Measurements from ENCODE around the gene KLHL7.

Gene KLHL7

DNA sequence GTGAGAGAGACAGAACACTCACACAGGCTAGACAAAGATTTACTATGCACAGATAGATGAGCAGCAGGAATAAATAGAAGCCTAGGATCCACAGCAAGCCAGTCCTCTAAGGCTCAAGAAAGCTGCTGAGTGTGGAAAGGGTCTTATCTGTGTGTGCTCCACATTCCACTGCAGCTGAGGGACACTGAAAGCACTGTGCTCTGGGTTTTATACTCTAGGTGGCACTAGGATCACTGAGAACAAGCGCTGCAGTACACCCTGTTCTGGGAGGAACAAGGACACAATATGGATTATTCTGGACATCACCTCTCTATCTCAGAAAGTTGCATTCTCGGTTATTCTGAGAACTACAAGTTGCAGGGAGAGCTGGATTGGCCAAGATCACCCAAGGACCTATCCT lies 4.9 kb upstream of the KLHL7 start:
- H3K14ac ChIP-seq (ENCODE audit: low read length in 2 of 2) = no peak overlapping the region
- no peak overlapping the region for H3K4me2 ChIP-seq (ENCODE audit: low read length, poor library complexity, severe bottlenecking)
- H4K8ac ChIP-seq (ENCODE audit: low read length) = no peak overlapping the region
- H3K9me3 ChIP-seq (ENCODE audit: control insufficient read depth, low read length) = peaks cover 25% of the 10 kb centered on the region
- H3K23ac ChIP-seq (ENCODE audit: low read length in 2 of 2) = no peak overlapping the region
- H2AK5ac ChIP-seq (ENCODE audit: low read length, severe bottlenecking) = no peak overlapping the region
- H4K91ac ChIP-seq (ENCODE audit: low read length) = no peak overlapping the region
- no peaks in the 10 kb centered on the region for H3K4me1 ChIP-seq (ENCODE audit: control insufficient read depth, insufficient read depth, low read depth, low read length)
- H3K4ac ChIP-seq (ENCODE audit: low read depth in 1 of 2, low read length in 2 of 2) = no peak overlapping the region
- no peak overlapping the region for H3K27ac ChIP-seq (ENCODE audit: low read length, poor library complexity, severe bottlenecking)
- H3K36me3 ChIP-seq (ENCODE audit: control insufficient read depth in 1 of 2, insufficient read depth in 2 of 2, low read depth in 1 of 2, low read length in 2 of 2) = no peaks in the 10 kb centered on the region
- no peak for DNase-seq
- no peak overlapping the region for H3K9ac ChIP-seq (ENCODE audit: low read length)
- no peak overlapping the region for H2BK120ac ChIP-seq (ENCODE audit: low read depth, low read length)
- no peak overlapping the region for H3K4me3 ChIP-seq (ENCODE audit: insufficient read depth in 1 of 2, low read depth in 1 of 2, low read length in 2 of 2)
- no peak overlapping the region for H2AFZ ChIP-seq (ENCODE audit: low read depth, low read length)
- peaks cover 0 to 3% of the 10 kb centered on the region in 2 experiments for H3K27me3 ChIP-seq (ENCODE audit: control insufficient read depth in 1 of 2, insufficient read depth in 1 of 2, low read length in 2 of 2)
- no peak overlapping the region for H2BK5ac ChIP-seq (ENCODE audit: low read depth, low read length, poor library complexity, severe bottlenecking)
- H2BK15ac ChIP-seq (ENCODE audit: low read depth, poor library complexity, severe bottlenecking) = no peak overlapping the region
- no peak overlapping the region for H3K18ac ChIP-seq (ENCODE audit: low read depth in 1 of 2, low read length in 2 of 2)
- no peaks in the 10 kb centered on the region for H3K79me1 ChIP-seq (replicated peaks; ENCODE audit: low read length, poor library complexity, severe bottlenecking)
- WGBS = 31% methylated on average over 2 of the region's 2 CpGs
- H2BK12ac ChIP-seq (ENCODE audit: low read length in 2 of 2) = no peak overlapping the region

DNA sequence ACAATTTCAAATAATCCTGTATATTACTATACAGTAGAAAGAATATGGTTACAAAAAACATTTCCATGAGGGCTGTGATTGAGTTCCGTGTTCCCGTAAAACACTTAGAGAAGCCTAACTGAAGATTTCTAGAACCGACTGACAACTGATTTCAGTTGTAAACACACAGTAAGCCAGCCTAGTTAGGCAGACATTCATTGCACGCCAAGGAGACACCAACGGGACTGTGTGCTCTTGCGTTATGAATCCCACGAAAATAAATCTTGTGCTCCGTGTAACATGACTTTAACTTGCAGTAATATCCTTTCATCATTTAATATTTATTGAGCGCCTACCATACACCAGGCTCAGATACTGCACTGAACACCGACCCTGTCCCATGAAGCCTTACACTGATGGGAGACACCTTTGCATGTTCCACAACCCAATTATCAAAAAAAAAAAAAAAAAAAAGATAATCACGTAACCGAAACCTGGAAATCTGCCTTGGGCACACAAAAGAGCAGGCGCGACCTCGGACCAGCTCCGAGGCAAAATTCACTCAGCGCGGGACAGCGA lies 420 bp upstream of the KLHL7 start:
- under 1% methylated on average over 19 of the region's 19 CpGs for WGBS
- Histone ChIP-seq H3K9me3 (ENCODE audit: control insufficient read depth, low read length) (peaks cover 9% of the 10 kb centered on the region), H3K79me1 (replicated peaks; ENCODE audit: low read length, poor library complexity, severe bottlenecking) (peaks cover 2% of the 10 kb centered on the region), H4K91ac (ENCODE audit: low read length) (no peak overlapping the region), H3K4ac (ENCODE audit: low read depth in 1 of 2, low read length in 2 of 2) (no peak overlapping the region), H3K9ac (ENCODE audit: low read length) (peak overlapping the region; percentile 92), H2BK12ac (ENCODE audit: low read length in 2 of 2) (no peak overlapping the region), H3K4me3 (ENCODE audit: insufficient read depth in 1 of 2, low read depth in 1 of 2, low read length in 2 of 2) (peak overlapping the region; percentile 90 to 98), H2AK5ac (ENCODE audit: low read length, severe bottlenecking) (no peak overlapping the region), H4K8ac (ENCODE audit: low read length) (peak overlapping the region; percentile 52), H2BK120ac (ENCODE audit: low read depth, low read length) (no peak overlapping the region), H3K27ac (ENCODE audit: low read length, poor library complexity, severe bottlenecking) (no peak overlapping the region), H2BK15ac (ENCODE audit: low read depth, poor library complexity, severe bottlenecking) (no peak overlapping the region), H3K4me2 (ENCODE audit: low read length, poor library complexity, severe bottlenecking) (peak overlapping the region; percentile 84), H3K18ac (ENCODE audit: low read depth in 1 of 2, low read length in 2 of 2) (no peak overlapping the region), H3K27me3 (ENCODE audit: control insufficient read depth in 1 of 2, insufficient read depth in 1 of 2, low read length in 2 of 2) (no peaks in the 10 kb centered on the region), H2AFZ (ENCODE audit: low read depth, low read length) (peak overlapping the region; percentile 32), H3K4me1 (ENCODE audit: control insufficient read depth, insufficient read depth, low read depth, low read length) (no peaks in the 10 kb centered on the region), H3K14ac (ENCODE audit: low read length in 2 of 2) (no peak overlapping the region), H3K36me3 (ENCODE audit: control insufficient read depth in 1 of 2, insufficient read depth in 2 of 2, low read depth in 1 of 2, low read length in 2 of 2) (no peaks in the 10 kb centered on the region), H2BK5ac (ENCODE audit: low read depth, low read length, poor library complexity, severe bottlenecking) (no peak overlapping the region), H3K23ac (ENCODE audit: low read length in 2 of 2) (no peak overlapping the region)
- DNase-seq = peak; percentile 31

DNA sequence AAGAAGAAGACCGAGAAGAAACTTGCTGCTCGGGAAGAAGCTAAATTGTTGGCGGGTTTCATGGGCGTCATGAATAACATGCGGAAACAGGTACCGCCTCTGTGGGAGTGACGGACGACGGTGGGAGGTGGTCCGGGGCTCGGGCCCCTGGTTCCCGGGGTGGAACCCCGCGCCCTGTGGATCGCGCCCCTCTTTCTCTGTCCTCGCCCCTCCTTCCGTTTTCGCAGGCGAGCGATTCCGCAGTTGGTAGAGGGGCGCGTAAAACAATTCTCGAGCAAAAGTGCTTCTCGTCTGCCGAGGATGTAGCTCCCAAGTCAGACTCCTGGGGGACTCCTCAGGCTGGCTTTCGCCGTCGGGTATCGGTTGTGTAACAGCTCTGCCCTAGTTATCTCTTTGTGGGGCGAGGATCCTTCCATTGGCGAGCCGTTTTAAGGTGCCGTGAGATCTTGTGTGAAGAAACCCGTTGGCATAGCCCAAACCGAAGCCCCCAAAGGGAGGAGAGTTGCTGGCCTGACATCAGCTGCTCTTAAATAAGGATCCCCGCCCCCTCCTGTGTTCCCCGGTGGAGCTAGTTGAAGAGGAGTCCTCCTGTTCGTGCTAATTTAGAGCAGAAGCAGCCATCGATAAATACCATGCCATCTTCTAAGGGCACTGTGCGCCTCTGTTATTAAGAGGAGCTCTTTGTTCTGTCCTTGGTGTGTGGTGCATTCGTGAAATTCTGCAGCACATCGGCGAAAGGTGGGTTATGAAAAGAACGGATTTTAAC lies 655 bp downstream of the KLHL7 start:
- no peak overlapping the region for H2BK15ac ChIP-seq (ENCODE audit: low read depth, poor library complexity, severe bottlenecking)
- H4K8ac ChIP-seq (ENCODE audit: low read length) = peak overlapping the region; percentile 65
- H2AK5ac ChIP-seq (ENCODE audit: low read length, severe bottlenecking) = no peak overlapping the region
- H3K4me2 ChIP-seq (ENCODE audit: low read length, poor library complexity, severe bottlenecking) = peak overlapping the region; percentile 84
- no peak overlapping the region for H3K14ac ChIP-seq (ENCODE audit: low read length in 2 of 2)
- peaks cover 9% of the 10 kb centered on the region for H3K9me3 ChIP-seq (ENCODE audit: control insufficient read depth, low read length)
- peak overlapping the region; percentile 90 to 98 for H3K4me3 ChIP-seq (ENCODE audit: insufficient read depth in 1 of 2, low read depth in 1 of 2, low read length in 2 of 2)
- H2AFZ ChIP-seq (ENCODE audit: low read depth, low read length) = peak overlapping the region; percentile 91
- no peaks in the 10 kb centered on the region for H3K27me3 ChIP-seq (ENCODE audit: control insufficient read depth in 1 of 2, insufficient read depth in 1 of 2, low read length in 2 of 2)
- DNase-seq = peak; percentile 79
- H3K4ac ChIP-seq (ENCODE audit: low read depth in 1 of 2, low read length in 2 of 2) = peak overlapping the region; percentile 13 to 83
- H2BK5ac ChIP-seq (ENCODE audit: low read depth, low read length, poor library complexity, severe bottlenecking) = peak overlapping the region; percentile 10
- peak overlapping the region in 1 of 2 experiments; percentile 68 for H2BK12ac ChIP-seq (ENCODE audit: low read length in 2 of 2)
- peaks cover 3% of the 10 kb centered on the region for H3K79me1 ChIP-seq (replicated peaks; ENCODE audit: low read length, poor library complexity, severe bottlenecking)
- no peak overlapping the region for H4K91ac ChIP-seq (ENCODE audit: low read length)
- H3K27ac ChIP-seq (ENCODE audit: low read length, poor library complexity, severe bottlenecking) = peak overlapping the region; percentile 90
- peak overlapping the region; percentile 73 to 87 for H3K18ac ChIP-seq (ENCODE audit: low read depth in 1 of 2, low read length in 2 of 2)
- H3K4me1 ChIP-seq (ENCODE audit: control insufficient read depth, insufficient read depth, low read depth, low read length) = no peaks in the 10 kb centered on the region
- peak overlapping the region; percentile 63 to 83 for H3K23ac ChIP-seq (ENCODE audit: low read length in 2 of 2)
- under 1% methylated on average over 42 of the region's 46 CpGs for WGBS
- H3K9ac ChIP-seq (ENCODE audit: low read length) = peak overlapping the region; percentile 92
- H2BK120ac ChIP-seq (ENCODE audit: low read depth, low read length) = peak overlapping the region; percentile 69
- H3K36me3 ChIP-seq (ENCODE audit: control insufficient read depth in 1 of 2, insufficient read depth in 2 of 2, low read depth in 1 of 2, low read length in 2 of 2) = no peaks in the 10 kb centered on the region

DNA sequence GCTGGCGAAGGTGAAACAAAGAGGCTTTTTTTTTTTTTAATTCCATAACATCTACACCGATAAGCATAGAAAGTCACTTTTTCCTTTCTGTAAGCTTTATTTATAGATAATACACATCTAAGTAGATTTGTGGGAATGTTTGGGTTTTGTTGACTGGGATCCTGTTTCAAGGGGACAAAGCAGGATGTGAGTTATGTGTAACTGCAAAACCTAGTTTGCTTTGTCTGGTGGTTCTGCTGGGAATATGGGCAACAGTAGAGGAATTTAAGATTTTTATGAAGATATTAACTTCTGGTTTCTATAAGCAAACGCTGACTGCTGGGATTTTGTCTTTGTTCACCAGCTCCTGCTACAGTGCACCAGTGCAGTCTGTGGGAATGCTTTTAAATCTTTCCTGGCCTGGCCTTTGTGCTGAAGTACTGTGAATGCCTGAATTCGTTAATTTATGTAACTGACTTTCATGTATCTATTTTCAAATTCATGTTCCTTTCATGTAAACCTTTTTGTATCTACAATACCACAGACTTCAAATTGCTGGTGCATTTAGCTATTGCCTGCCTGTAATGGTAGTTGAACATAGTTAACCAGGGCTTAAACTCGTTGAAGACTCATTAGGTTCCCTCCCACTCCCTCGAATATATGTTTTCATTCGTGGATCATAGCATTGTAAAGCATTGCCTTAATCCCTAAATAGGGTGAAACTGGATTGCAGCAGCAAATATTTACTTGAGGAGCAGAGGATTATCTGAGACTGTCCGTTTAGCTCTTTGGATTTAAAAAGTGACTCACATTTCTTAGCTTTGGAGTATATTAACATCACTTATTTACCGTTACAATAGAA lies 1.5 kb downstream of the KLHL7 start:
- no peaks in the 10 kb centered on the region for H3K27me3 ChIP-seq (ENCODE audit: control insufficient read depth in 1 of 2, insufficient read depth in 1 of 2, low read length in 2 of 2)

More for the DNA sequence above, 1.5 kb downstream of the KLHL7 start:
- no peak overlapping the region for H2AFZ ChIP-seq (ENCODE audit: low read depth, low read length)
- no peaks in the 10 kb centered on the region for H3K36me3 ChIP-seq (ENCODE audit: control insufficient read depth in 1 of 2, insufficient read depth in 2 of 2, low read depth in 1 of 2, low read length in 2 of 2)
- no peak overlapping the region for H4K91ac ChIP-seq (ENCODE audit: low read length)
- H3K14ac ChIP-seq (ENCODE audit: low read length in 2 of 2) = no peak overlapping the region
- H3K18ac ChIP-seq (ENCODE audit: low read depth in 1 of 2, low read length in 2 of 2) = no peak overlapping the region
- H3K27ac ChIP-seq (ENCODE audit: low read length, poor library complexity, severe bottlenecking) = peak overlapping the region; percentile 90
- no peak overlapping the region for H2BK15ac ChIP-seq (ENCODE audit: low read depth, poor library complexity, severe bottlenecking)
- H2AK5ac ChIP-seq (ENCODE audit: low read length, severe bottlenecking) = no peak overlapping the region
- H3K9ac ChIP-seq (ENCODE audit: low read length) = peak overlapping the region; percentile 92
- H3K79me1 ChIP-seq (replicated peaks; ENCODE audit: low read length, poor library complexity, severe bottlenecking) = peaks cover 4% of the 10 kb centered on the region
- 27% methylated on average over 4 of the region's 9 CpGs for WGBS
- H2BK12ac ChIP-seq (ENCODE audit: low read length in 2 of 2) = no peak overlapping the region
- H3K23ac ChIP-seq (ENCODE audit: low read length in 2 of 2) = no peak overlapping the region
- H2BK5ac ChIP-seq (ENCODE audit: low read depth, low read length, poor library complexity, severe bottlenecking) = no peak overlapping the region
- peak overlapping the region; percentile 90 to 98 for H3K4me3 ChIP-seq (ENCODE audit: insufficient read depth in 1 of 2, low read depth in 1 of 2, low read length in 2 of 2)
- peak; percentile 22 for DNase-seq
- H3K4ac ChIP-seq (ENCODE audit: low read depth in 1 of 2, low read length in 2 of 2) = no peak overlapping the region
- H3K4me2 ChIP-seq (ENCODE audit: low read length, poor library complexity, severe bottlenecking) = peak overlapping the region; percentile 84
- no peak overlapping the region for H2BK120ac ChIP-seq (ENCODE audit: low read depth, low read length)
- peaks cover 4% of the 10 kb centered on the region for H3K9me3 ChIP-seq (ENCODE audit: control insufficient read depth, low read length)
- no peaks in the 10 kb centered on the region for H3K4me1 ChIP-seq (ENCODE audit: control insufficient read depth, insufficient read depth, low read depth, low read length)
- no peak overlapping the region for H4K8ac ChIP-seq (ENCODE audit: low read length)

Data from mesenchymal stem cell (in vitro differentiated cells and primary cell).